ENCODE measurements around the gene PDZD8.
"Not testable (repeated sequence)": the region's sequence is repeated elsewhere in the genome, so short reads cannot be mapped to it uniquely, and the experiment has no call there.

PDZD8 gene

GRCh38 chr10:117348236-117348635, 27.0 kb downstream of the PDZD8 start:
- ATAC-seq: no peak

DNA sequence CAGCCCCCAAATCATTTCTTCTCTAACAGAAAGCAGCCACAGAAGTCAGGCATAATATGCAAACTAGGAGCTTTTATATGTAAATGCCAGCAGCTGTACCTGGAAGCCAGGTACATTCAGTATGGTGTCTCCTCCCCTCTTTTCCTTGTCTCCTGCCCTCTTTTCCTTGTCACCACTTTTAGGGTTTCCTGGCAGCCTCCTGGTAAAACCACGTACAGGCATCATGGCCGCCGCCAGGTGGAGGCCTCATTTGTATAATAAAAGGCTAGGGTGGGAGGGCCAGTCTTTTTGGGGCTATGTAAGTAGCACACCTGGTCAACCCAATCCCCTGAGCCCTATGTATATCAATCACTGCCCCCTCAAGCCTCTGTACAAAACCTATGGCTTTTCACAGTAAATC, 28.7 kb downstream of the PDZD8 start:
- no peak for ATAC-seq

DNA sequence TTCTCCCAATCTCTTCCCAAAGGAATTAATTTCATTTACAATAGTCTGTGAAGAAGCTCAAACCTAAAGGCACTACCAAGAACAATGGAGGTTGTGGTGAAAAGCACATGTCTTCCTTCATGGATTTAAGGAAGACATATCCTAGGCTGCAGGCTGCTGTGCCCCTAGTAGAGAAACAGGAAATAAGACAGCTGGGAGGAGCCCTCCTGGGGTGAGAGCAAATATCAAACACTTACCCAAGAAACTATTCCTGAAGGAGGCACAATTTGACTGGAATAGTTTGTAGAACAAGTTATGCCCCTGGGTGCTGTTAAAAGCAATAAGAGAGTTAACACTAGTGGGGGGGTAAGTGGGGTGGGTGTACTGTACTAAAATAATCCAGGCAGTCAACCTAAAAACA, 30.1 kb downstream of the PDZD8 start:
- ATAC-seq: no peak

GRCh38 chr10:117342641-117343040, 32.6 kb downstream of the PDZD8 start:
- ATAC-seq: no peak

DNA sequence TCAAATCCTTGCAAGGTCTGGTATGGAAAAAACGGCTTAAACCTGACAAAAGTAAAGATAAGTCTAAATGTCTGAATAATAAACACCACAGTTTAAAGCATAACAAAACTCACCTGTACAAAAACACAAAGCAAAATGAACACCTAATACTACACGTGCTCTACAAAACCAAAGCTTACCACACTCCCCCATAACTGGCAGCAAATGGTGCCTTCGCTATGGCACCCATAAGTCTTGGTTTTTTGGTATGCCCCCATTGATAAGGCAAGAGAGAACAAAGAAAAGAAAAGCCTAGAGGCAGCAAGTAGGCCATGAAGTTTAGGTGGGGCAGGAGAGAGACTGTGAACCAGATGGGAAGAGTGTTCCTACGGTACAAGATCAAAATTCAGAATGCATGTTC, 34.2 kb downstream of the PDZD8 start:
- no peak for ATAC-seq

GRCh38 chr10:117339979-117340378, 35.3 kb downstream of the PDZD8 start:
- ATAC-seq: no peak

- ATAC-seq: no peak
These were observed 35.7 kb downstream of the PDZD8 start for GRCh38 chr10:117339578-117339977.

DNA sequence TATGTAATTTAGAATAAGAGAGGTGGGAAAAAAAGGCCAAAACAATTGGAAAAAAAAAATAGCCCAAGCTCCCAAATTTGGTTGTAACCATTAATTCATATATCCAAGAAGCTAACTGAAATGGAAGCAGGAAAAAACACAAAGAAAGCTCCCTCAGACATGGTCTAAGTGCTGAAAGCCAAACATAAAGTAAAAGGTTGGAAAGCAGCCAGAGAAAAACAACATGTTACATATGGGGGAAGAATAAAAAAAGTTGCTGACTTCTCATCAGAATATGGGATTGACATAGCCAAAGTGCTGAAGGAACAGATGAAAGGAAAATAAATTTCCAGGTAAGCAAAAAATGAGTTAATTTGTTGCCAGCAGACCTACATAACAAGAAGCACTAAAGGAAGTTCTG, 40.3 kb downstream of the PDZD8 start:
- no peak for ATAC-seq

DNA sequence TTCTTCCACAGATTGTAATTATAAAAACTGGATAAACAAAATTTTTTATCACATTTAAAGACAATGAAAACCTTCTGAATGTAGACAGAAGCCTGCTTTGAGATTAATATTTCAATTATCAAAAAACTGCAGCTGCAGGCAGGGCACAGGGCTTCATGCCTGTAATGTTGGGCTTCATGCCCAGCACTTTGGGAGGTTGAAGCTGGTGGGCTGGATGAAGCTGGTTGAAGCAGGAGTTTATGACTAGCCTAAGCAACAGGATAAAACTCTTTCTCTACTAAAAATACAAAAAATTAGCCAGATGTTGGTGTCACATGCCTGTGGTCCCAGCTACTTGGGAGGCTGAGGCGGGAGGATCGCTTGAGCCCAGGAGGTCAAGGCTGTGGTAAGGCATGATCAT, 41.2 kb downstream of the PDZD8 start:
- ATAC-seq: no peak

DNA sequence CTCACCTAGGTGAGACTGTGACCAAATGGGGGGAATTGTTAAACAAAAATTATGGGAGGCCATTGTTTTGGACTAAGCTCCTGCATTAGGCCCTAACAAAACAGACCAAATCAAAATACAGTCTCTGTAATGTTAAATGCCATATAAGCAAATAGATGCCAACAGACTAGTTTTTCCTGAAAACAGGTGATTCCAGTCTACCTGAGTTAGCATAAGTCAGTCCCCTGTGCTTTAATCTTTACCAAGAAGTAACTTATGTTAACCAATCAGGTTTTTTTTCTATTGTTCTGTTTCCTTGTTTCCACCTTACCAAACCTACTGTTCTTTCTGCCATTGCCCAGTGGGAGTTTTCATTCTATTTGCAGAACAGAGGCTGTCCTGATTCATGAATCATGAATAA, 48.0 kb downstream of the PDZD8 start:
- no peak for ATAC-seq

- ATAC-seq: no peak
These were observed 50.9 kb downstream of the PDZD8 start for GRCh38 chr10:117324367-117324766.

DNA sequence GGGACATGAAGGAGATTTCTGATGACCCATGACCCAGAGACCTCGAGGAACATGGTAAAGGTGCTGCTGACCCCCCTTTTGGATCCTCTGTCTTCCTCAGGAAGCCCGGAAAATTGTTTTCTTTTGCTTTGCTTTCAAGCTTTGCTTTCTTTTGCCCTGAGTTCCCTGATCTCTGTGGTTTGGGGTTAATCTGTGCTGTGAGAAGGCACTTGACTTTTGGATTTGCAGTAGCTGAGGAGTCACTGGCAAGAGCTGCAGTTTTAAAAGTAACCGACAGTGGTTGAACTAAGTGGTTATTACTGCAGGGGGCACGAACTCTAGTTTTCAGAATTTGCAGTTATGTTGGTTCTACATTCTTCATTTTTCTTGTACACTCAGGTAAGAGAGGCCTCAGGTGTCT, 53.0 kb downstream of the PDZD8 start:
- no peak for ATAC-seq

DNA sequence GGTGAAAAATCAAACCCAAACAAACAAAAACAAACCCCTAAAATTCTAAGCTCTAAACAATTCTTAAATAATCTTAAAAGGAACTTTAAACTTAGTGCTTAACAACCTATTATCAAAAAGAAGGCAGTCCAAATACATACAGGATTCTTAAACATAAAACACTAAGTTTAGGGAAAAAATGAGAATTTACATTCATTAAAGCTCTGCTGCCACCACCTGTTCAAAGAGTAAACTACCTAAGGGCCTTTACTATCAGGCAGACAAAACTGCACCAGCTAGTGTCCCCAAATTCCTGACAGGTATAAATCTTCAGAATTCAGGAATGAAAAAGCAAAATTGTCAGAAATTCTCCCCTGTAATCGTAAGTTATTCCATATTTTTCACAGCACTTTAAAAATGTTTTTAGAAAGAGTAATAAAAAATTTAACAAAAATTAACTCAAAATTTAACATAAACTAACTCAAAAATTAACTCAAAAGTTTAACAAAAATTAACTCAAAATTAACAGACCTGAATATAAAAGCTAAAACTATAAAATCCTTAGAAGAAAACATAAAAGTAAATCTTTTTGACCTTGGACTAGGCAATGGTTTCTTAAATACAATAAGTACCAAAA, 55.1 kb downstream of the PDZD8 start:
- ATAC-seq: no peak

GRCh38 chr10:117318909-117319308, 56.3 kb downstream of the PDZD8 start:
- ATAC-seq: no peak

DNA sequence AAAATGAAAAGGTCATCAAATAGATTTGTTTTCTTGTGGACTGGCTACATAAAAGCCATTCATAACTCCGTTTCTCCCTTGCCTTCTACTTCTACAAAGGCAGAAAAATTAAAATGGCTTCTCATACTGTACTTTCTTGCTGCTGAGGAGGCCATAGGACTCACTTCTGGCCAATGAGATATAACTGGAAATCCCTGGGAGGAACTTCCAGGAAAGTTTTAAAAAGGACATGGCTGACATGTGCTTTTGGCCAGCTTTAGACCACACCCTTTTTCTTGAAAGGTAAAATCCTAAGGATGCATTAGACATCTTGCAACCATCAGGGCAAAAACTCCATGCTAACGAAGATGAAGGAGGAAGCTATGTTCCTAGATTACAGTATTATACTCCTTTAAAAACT, 58.5 kb downstream of the PDZD8 start:
- no peak for ATAC-seq

DNA sequence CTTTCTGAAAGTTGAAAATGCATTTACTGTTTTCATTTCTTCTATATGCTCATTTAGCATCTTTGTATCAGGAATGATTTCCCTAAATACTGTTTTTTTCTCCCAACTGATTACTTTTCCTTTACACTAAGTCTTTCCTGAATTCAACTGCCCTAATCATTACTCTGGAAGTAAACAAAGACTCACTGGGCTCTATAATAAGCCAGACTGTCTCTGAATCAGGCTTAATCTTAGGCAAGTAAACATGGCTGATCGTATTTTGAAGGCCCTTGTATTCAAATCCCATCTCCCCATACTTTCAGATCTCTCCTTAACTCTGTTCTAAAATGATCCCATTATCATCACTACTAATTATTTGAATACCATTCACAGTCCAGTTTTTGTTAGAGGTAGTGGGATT, 61.6 kb downstream of the PDZD8 start:
- no peak for ATAC-seq

DNA sequence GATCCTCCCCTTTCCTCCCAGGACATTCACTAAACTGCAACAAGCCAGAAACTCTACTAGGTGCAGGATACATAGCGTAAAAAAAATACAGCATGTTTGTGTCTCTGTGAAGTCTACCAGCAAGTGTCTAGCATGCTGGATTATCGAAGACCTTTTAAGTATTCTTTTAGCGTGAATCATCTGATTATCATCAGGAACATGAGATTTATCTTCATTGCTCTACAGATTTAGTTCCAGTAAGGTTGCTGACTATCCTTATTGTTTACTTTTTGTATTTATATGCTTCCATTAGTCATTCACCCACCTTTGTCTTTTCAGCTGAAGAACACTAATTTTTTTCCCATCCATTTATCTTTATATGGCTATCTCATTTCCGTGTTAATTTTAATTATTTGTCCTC, 62.8 kb downstream of the PDZD8 start:
- ATAC-seq: no peak

DNA sequence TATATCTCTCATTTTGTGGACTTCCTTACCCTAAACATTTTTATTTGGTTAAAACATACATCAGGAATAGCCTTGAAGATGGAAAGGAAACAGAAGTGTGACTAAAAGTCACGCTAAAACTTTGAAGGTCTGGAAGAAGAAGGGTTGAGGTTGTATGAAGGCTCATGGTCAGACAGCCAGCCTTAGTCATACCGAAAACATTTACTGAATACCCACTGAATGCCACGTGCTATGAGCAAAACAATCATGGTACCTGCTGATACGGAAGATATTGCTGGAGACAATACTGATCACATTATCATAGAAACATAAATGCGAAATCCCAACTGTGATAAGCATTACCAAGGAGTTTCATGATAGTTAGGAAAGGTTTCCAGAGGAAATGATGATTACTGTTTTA, 64.0 kb downstream of the PDZD8 start:
- no peak for ATAC-seq

GRCh38 chr10:117306674-117307073, 68.6 kb downstream of the PDZD8 start:
- ATAC-seq: no peak

DNA sequence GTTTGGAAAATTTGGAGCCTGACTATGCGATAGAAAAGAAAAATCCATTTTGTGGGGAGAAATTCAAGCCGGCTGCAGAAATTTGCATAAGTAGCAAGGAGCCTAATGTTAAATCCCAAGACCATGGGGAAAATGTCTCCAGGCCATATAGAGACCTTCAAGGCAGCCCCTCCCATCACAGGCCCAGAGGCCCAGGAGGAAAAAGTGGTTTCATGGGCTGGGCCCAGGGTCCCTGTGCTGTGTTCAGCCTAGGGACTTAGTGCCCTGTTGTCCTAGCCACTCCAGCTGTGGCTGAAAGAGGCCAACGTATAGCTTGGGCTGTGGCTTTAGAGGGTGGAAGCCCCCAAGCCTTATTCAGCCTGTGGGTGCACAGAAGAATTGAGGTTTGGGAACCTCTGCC, 71.8 kb downstream of the PDZD8 start:
- ATAC-seq: not testable (repeated sequence)

DNA sequence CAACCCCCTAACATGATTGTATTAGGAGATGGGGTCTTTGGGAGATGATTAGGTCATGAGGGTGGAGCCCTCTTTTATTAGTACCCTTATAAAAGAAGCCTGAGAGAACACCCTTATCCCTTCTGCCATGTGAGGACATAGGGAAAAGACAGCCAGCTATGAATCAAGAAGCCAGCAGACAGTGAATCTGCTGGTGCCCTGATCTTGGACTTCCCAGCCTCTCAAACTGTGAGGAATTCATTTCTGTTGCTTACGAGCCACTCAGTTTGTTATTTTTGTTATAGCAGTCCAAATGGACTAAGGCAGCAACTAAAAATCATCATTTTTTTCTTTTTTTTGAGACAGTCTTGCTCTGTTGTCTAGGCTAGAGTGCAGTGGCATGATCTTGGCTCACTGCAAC, 74.6 kb downstream of the PDZD8 start:
- ATAC-seq: no peak

DNA sequence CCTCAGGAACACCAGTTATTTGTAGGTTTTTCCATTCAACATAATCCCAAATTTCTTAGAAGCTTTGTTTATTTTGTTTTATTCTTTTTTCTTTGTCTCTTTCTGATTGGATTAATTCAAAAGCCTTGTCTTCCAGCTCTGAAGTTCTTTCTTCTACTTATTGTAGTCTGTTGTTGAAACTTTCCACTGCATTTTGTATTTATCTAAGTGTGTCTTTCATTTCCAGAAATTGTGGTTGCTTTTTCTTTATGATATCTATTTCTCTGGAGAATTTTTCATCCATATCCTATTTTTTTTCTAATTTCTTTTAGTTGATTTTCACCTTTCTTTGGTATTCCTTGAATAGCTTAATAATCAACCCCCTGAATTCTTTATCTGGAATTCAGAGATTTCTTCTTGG, 75.8 kb downstream of the PDZD8 start:
- ATAC-seq: no peak

GRCh38 chr10:117298219-117298618, 77.0 kb downstream of the PDZD8 start:
- ATAC-seq: no peak

DNA sequence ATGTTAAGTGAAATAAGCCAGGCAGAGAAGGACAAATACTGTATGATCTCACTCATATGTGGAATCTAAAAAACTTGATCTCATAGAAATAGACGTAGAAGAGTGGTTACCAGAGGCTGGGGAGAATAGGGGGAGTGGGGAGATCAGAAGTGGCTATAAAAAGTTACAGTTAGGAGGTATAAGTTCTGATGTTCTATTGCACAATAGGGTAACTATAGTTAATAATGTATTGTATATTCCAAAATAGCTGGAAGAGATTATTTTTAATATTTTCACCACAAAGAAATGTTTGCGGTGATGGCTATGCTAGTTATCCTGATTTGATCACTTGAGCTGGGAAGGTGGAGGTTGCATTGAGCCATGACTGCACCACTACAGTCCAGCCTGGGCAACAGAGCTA, 80.5 kb downstream of the PDZD8 start:
- ATAC-seq: no peak

DNA sequence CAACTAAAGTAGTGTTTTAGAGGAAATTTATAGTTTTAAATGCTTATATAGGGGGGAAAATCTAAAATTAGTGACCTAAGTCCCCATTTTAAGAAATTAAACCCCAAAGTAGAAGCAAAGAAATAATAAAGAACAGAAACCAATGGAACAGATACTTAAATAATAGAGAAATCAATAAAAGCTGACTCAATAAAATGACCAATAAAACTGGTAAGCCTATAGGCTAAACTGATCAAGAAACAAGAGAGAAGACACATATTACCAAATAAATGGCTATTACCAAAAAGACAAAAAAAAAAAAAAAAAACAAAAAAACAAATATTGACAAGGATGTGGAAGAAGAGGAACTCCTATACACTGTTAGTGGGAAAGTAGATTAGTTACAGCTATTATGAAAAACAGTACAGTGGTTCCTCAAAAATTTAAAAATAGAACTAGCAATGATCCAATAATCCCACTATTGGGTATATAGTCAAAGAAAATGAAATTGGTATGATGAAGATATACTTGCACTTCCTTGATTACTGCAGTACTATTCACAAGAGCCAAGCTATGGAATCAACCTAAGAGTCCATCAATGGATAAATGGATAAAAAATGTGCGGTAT, 81.1 kb downstream of the PDZD8 start:
- ATAC-seq: no peak

Data from activated CD4-positive, CD25-positive, alpha-beta regulatory T cell treated with anti-CD3 and anti-CD28 coated beads, Interleukin-2, amount 50 U/mL, for 24 hours (primary cell).